HepG2 (cell line): Measurements from ENCODE around the gene DAGLB. TPM values are rescaled to one million over a fixed set of nuclear protein-coding genes. Genes with fewer than 3 reads are reported as not detected.

Experiments
- ATAC-seq: fragments of 200-7000 bp; cut with Tn5 transposase; 3 replicates; pipeline ENCODE4 v1.9.1; 2020; ENCODE audit warnings: mild to moderate bottlenecking, moderate library complexity
- BruUV-seq: library from RNA; stranded (reverse); fragments of 400-500 nt; replicated peaks from 2 replicates; lab custom pipeline; 2021; lab: Mats Ljungman, UMichigan
- CTCF ChIA-PET: fragments of 300-600 bp; formaldehyde crosslinking; extraction: SDS; loops from one replicate; lab custom pipeline; 2021; ENCODE audit warnings: low total read pairs, inconsistent platforms, low intra/inter-chr PET ratio; lab: Yijun Ruan, JAX
- POLR2A ChIA-PET: fragments of 350-600 bp; sonication (Branson Sonifier 250); formaldehyde crosslinking; loops from one replicate; lab custom pipeline; 2020; ENCODE audit warnings: antibody characterized with exemption, inconsistent platforms; lab: Yijun Ruan, JAX
- DNase-seq: peaks from one replicate; pipeline ENCODE4 v3.0.0-alpha.2; 2015; ENCODE audit warnings: low spot score
- FAIRE-seq: peaks from 3 replicates; lab custom pipeline; 2011; peaks lifted over from hg19 to GRCh38; lab: Jason Lieb, UNC
- H2AFZ ChIP-seq: one replicate; pipeline ENCODE4 v1.6.1; 2011; ENCODE audit warnings: low read length, inconsistent platforms
- H3K27ac ChIP-seq: fragments of 300-600 bp; 3 replicates; pipeline ENCODE4 v1.8.0; 2011; ENCODE audit warnings: mixed run types, mild to moderate bottlenecking, mixed read lengths, low read length, inconsistent platforms; ENCODE audit not compliant: insufficient read depth; ENCODE audit errors: extremely low read length
- H3K27me3 ChIP-seq, 2 experiments: fragments of 200-600 bp in 1 of 2; 2 replicates in 1 of 2; 3 replicates in 1 of 2; pipeline versions ENCODE4 v1.6.0 to v1.8.0; 2011; ENCODE audit warnings: low read length in 2 of 2, mild to moderate bottlenecking in 2 of 2, moderate library complexity in 2 of 2, inconsistent platforms in 1 of 2; ENCODE audit not compliant: insufficient read depth in 2 of 2, control insufficient read depth in 1 of 2
- H3K36me3 ChIP-seq, 2 experiments: fragments of 200-600 bp in 1 of 2; replicated peaks in 1 of 2; 2 replicates in 1 of 2; 3 replicates in 1 of 2; pipeline versions ENCODE4 v1.5.1 to v1.8.0; 2011; ENCODE audit warnings: low read length in 2 of 2, inconsistent platforms in 1 of 2; ENCODE audit not compliant: insufficient read depth in 2 of 2, control insufficient read depth in 1 of 2
- H3K4me1 ChIP-seq: 2 replicates; pipeline ENCODE4 v1.5.1; 2012; ENCODE audit warnings: low read length, inconsistent platforms; ENCODE audit not compliant: insufficient read depth
- H3K4me2 ChIP-seq: 2 replicates; pipeline ENCODE4 v1.6.0; 2011; ENCODE audit warnings: low read depth, low read length, inconsistent platforms
- H3K4me3 ChIP-seq, 3 experiments: fragments of 200-600 bp in 1 of 3; sonication (generic), shearing (Covaris generic) in 1 of 3; replicated peaks in 1 of 3; 2 replicates each; pipeline ENCODE4 v1.5.1; 2011 to 2016; ENCODE audit warnings: low read length in 3 of 3, inconsistent platforms in 2 of 3, low read depth in 2 of 3, mild to moderate bottlenecking in 2 of 3, control low read depth in 1 of 3, mixed read lengths in 1 of 3; ENCODE audit not compliant: insufficient read depth in 1 of 3
- H3K79me2 ChIP-seq: one replicate; pipeline ENCODE4 v1.6.1; 2011; ENCODE audit warnings: low read length, inconsistent platforms; ENCODE audit not compliant: insufficient read depth
- H3K9ac ChIP-seq: 2 replicates; pipeline ENCODE4 v1.6.0; 2011; ENCODE audit warnings: mild to moderate bottlenecking, low read depth, low read length, inconsistent platforms; ENCODE audit not compliant: insufficient read depth
- H3K9me3 ChIP-seq: 2 replicates; pipeline ENCODE4 v1.5.1; 2012; ENCODE audit warnings: mild to moderate bottlenecking, low read length
- H4K20me1 ChIP-seq: 2 replicates; pipeline ENCODE4 v1.6.0; 2011; ENCODE audit warnings: inconsistent platforms, mild to moderate bottlenecking, low read length, moderate library complexity; ENCODE audit not compliant: insufficient read depth
- ATRX ChIP-seq: sonication (generic); formaldehyde crosslinking; IDR thresholded peaks from 2 replicates; pipeline ENCODE4 v1.4.0; 2020; ENCODE audit warnings: missing genetic modification reagents, borderline replicate concordance
- DNMT1 ChIP-seq: sonication (generic); formaldehyde crosslinking; IDR thresholded peaks from 2 replicates; pipeline ENCODE4 v1.5.1; 2020; ENCODE audit warnings: mild to moderate bottlenecking, missing genetic modification reagents
- HNF4G ChIP-seq, 2 experiments: sonication (generic) in 1 of 2; formaldehyde crosslinking in 1 of 2; IDR thresholded peaks; 2 replicates each; pipeline versions ENCODE4 v1.4.0 to v1.6.1; 2011 to 2020; ENCODE audit warnings: borderline replicate concordance in 2 of 2, low read depth in 2 of 2, mild to moderate bottlenecking in 2 of 2, low read length in 1 of 2, missing genetic modification reagents in 1 of 2, moderate library complexity in 1 of 2
- NCOA1 ChIP-seq: sonication (generic); formaldehyde crosslinking; IDR thresholded peaks from 2 replicates; pipeline ENCODE4 v1.9.0; 2021; ENCODE audit warnings: missing genetic modification reagents
- PRPF4 ChIP-seq: fragments of 200-400 bp; formaldehyde crosslinking; IDR thresholded peaks from 2 replicates; pipeline ENCODE4 v1.6.1; 2016; ENCODE audit warnings: low read length, low read depth; ENCODE audit not compliant: poor library complexity, severe bottlenecking
- RARG ChIP-seq: sonication (generic); formaldehyde crosslinking; IDR thresholded peaks from 2 replicates; pipeline ENCODE4 v1.4.0; 2020; ENCODE audit warnings: low read depth, mild to moderate bottlenecking, missing genetic modification reagents
- SMC3 ChIP-seq: IDR thresholded peaks from 2 replicates; pipeline ENCODE4 v1.6.1; 2011; ENCODE audit warnings: low read length, improper control_type of control experiment
- SOX6 ChIP-seq, 2 experiments: fragments of 450-650 bp in 1 of 2; sonication (generic) in 1 of 2; formaldehyde crosslinking in 1 of 2; IDR thresholded peaks; 2 replicates each; pipeline versions ENCODE4 v1.4.0 to v1.6.1; 2017 to 2020; ENCODE audit warnings: antibody characterized with exemption in 1 of 2, mild to moderate bottlenecking in 1 of 2, missing genetic modification reagents in 1 of 2
- TEAD3 ChIP-seq: optimal IDR thresholded peaks from 2 replicates; pipeline ENCODE3; 2016; ENCODE audit warnings: borderline replicate concordance
- WIZ ChIP-seq: sonication (generic); formaldehyde crosslinking; IDR thresholded peaks from 2 replicates; pipeline ENCODE4 v1.5.1; 2020; ENCODE audit warnings: mild to moderate bottlenecking, missing genetic modification reagents
- ZBTB21 ChIP-seq: sonication (generic); formaldehyde crosslinking; IDR thresholded peaks from 2 replicates; pipeline ENCODE4 v1.4.0; 2020; ENCODE audit warnings: missing genetic modification reagents
- ZMAT3 ChIP-seq: sonication (generic); formaldehyde crosslinking; conservative IDR thresholded peaks from 2 replicates; pipeline ENCODE4 v1.7.0; 2021; ENCODE audit warnings: missing genetic modification reagents
- ZNF230 ChIP-seq: sonication (generic); formaldehyde crosslinking; IDR thresholded peaks from 2 replicates; pipeline ENCODE4 v1.4.0; 2020; ENCODE audit warnings: mild to moderate bottlenecking, missing genetic modification reagents
- ZNF292 ChIP-seq: sonication (generic); formaldehyde crosslinking; IDR thresholded peaks from 2 replicates; pipeline ENCODE4 v1.8.1; 2022; ENCODE audit warnings: mild to moderate bottlenecking, low read depth, missing genetic modification reagents, borderline replicate concordance
- ZNF567 ChIP-seq: sonication (generic); formaldehyde crosslinking; IDR thresholded peaks from 2 replicates; pipeline ENCODE4 v1.8.1; 2023; ENCODE audit warnings: mild to moderate bottlenecking, missing genetic modification reagents, borderline replicate concordance
- ZNF670 ChIP-seq: sonication (generic); formaldehyde crosslinking; IDR thresholded peaks from 2 replicates; pipeline ENCODE4 v1.8.0; 2022; ENCODE audit warnings: mild to moderate bottlenecking, missing genetic modification reagents, borderline replicate concordance
- ZNF772 ChIP-seq: sonication (generic); formaldehyde crosslinking; IDR thresholded peaks from 2 replicates; pipeline ENCODE4 v1.5.0; 2020; ENCODE audit warnings: mild to moderate bottlenecking, missing genetic modification reagents
- ZNF83 ChIP-seq: sonication (generic); formaldehyde crosslinking; IDR thresholded peaks from 2 replicates; pipeline ENCODE4 v1.4.0; 2020; ENCODE audit warnings: missing genetic modification reagents, mild to moderate bottlenecking, borderline replicate concordance
- WGBS: methylation state at CpG from one replicate; pipeline ENCODE4 v1.1.6; 2017; ENCODE audit warnings: low lambda C conversion rate; 5-methylcytosine and 5-hydroxymethylcytosine counted together
- in situ Hi-C: cut with HindIII; loops from 2 replicates; pipeline ENCODE4 v1.10.0; 2017; ENCODE audit warnings: low pct_unique_long_range_greater_than_20kb; ENCODE audit not compliant: extremely low pct_ligation_motif_present
- intact Hi-C: fragments of 100-400 bp; cut with micrococcal nuclease; formaldehyde crosslinking; loops from one replicate; pipeline ENCODE4 v1.10.0; 2022; ENCODE audit not compliant: unreplicated experiment
- polyA plus RNA-seq, 8 experiments: library from polyadenylated mRNA; depleted of rRNA in 3 of 8; stranded (reverse) in 7 of 8; unstranded in 1 of 8; fragments of >200 nt; fragmentation: Illumina TruSeq in 4 of 8; extraction: Trizol in 4 of 8; gene quantifications; 2 replicates each; pipeline versions ENCODE4 v1.2.1 to v1.2.3, GENCODE V29; 2011 to 2016; ENCODE audit warnings: low read depth in 4 of 8, missing spikeins in 1 of 8, mixed read lengths in 1 of 8; ENCODE audit not compliant: insufficient read depth in 1 of 8
- total RNA-seq, 5 experiments: library from RNA; depleted of rRNA; stranded (reverse); fragments of >200 nt; fragmentation: Illumina TruSeq; extraction: Trizol; gene quantifications; 2 replicates each; pipeline ENCODE4 v1.2.3, GENCODE V29; 2016; ENCODE audit warnings: low read depth in 1 of 5
- TF ChIP-seq, protein P1 (sequence below): sonication (generic); formaldehyde crosslinking; IDR thresholded peaks from 2 replicates; pipeline ENCODE4 v1.8.1; 2023; ENCODE audit warnings: mild to moderate bottlenecking, moderate library complexity, missing genetic modification reagents
- TF ChIP-seq, protein P2 (sequence below): sonication (generic); formaldehyde crosslinking; IDR thresholded peaks from 2 replicates; pipeline ENCODE4 v1.5.0; 2020; ENCODE audit warnings: missing genetic modification reagents

The DAGLB gene
- total and polyA plus RNA-seq, 2 of the 13 experiments (the other 11 are each of a cell fraction or from before 2014, with no cell fraction given) = 7.9 to 9.8 TPM

GRCh38 chr7:6365451-6365850 lies 82.3 kb downstream of the DAGLB start:
- no peaks in the 10 kb centered on the region for H4K20me1 ChIP-seq
- no peak for FAIRE-seq
- no peak for ATAC-seq
- POLR2A ChIA-PET = no interaction called here
- CTCF ChIA-PET = no interaction called here
- H3K79me2 ChIP-seq = no peaks in the 10 kb centered on the region
- no peaks in the 10 kb centered on the region for H3K36me3 ChIP-seq
- no peak for DNase-seq
- in situ Hi-C loops = no loop called here
- no TSS peak for BruUV-seq
- WGBS = 31% methylated on average over 5 of the region's 5 CpGs
- no peaks in the 10 kb centered on the region for H3K9me3 ChIP-seq
- TF ChIP-seq HNF4G (IDR thresholded peaks at IDR 0.05; ENCODE audit: borderline replicate concordance, low read depth, low read length) = no peak
- no peak for TF ChIP-seq HNF4G (CRISPR knock-in tag; IDR thresholded peaks at IDR 0.05; ENCODE audit: borderline replicate concordance, low read depth)
- TF ChIP-seq ZNF772 (CRISPR knock-in tag) = no peak
- TF ChIP-seq ZMAT3 (CRISPR knock-in tag) = no peak
- no peak for TF ChIP-seq ZNF292 (CRISPR knock-in tag)
- TF ChIP-seq ZNF83 (CRISPR knock-in tag) = no peak
- TF ChIP-seq ZNF567 = no peak
- no peak for TF ChIP-seq NCOA1 (CRISPR knock-in tag)
- TF ChIP-seq ATRX (CRISPR knock-in tag) = no peak
- TF ChIP-seq TEAD3 (CRISPR knock-in tag) = no peak
- TF ChIP-seq RARG = no peak
- TF ChIP-seq ZBTB21 (CRISPR knock-in tag) = no peak
- TF ChIP-seq, protein P1, sequence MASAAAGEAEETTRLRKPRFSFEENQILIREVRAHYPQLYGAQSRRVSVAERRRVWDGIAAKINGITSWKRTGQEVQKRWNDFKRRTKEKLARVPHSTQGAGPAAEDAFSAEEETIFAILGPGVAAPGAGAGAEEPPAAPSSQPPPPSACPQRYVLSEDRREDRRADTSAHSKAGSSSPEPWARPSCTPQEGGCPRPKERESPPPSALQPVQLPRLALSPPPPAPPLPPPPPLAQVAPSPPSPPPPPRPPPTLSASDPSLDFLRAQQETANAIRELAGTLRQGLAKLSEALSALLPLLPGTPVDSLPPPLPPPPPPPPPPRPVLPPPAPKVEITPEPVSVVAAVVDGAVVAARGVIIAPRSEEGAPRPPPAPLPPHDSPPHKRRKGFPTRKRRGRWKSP (CRISPR knock-in tag) = no peak
- TF ChIP-seq WIZ (CRISPR knock-in tag) = no peak
- TF ChIP-seq PRPF4 = no peak
- TF ChIP-seq ZNF230 = no peak
- no peak for TF ChIP-seq SOX6 (IDR thresholded peaks at IDR 0.05)
- TF ChIP-seq SOX6 (CRISPR knock-in tag; IDR thresholded peaks at IDR 0.05) = no peak
- TF ChIP-seq SMC3 = no peak
- no peak for TF ChIP-seq ZNF670
- TF ChIP-seq DNMT1 (CRISPR knock-in tag) = no peak
- TF ChIP-seq, protein P2, sequence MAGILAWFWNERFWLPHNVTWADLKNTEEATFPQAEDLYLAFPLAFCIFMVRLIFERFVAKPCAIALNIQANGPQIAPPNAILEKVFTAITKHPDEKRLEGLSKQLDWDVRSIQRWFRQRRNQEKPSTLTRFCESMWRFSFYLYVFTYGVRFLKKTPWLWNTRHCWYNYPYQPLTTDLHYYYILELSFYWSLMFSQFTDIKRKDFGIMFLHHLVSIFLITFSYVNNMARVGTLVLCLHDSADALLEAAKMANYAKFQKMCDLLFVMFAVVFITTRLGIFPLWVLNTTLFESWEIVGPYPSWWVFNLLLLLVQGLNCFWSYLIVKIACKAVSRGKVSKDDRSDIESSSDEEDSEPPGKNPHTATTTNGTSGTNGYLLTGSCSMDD = no peak
- intact Hi-C loops = no loop called here
- H2AFZ ChIP-seq = no peak overlapping the region
- H3K4me2 ChIP-seq = no peak overlapping the region
- H3K4me1 ChIP-seq = peaks cover 19% of the 10 kb centered on the region
- H3K27ac ChIP-seq = no peak overlapping the region
- H3K27me3 ChIP-seq = no peaks in the 10 kb centered on the region; a peak in 1 of 5 replicates
- H3K4me3 ChIP-seq = no peak overlapping the region
- no peak overlapping the region for H3K9ac ChIP-seq
